K562 (cell line): Measurements from ENCODE around the gene GTPBP2. TPM values are rescaled to one million over a fixed set of nuclear protein-coding genes. Genes with fewer than 3 reads are reported as not detected.

Experiments used
- BHLHE40 ChIP-seq: IDR thresholded peaks from 2 replicates; pipeline ENCODE4 v1.6.1; 2011; ENCODE audit warnings: low read length, improper control_type of control experiment
- CAMTA2 ChIP-seq: fragments of 250-450 bp; sonication (Bioruptor Pico); conservative IDR thresholded peaks from 2 replicates; pipeline ENCODE4 v1.5.1; 2022
- CBFA2T3 ChIP-seq: fragments of 450-650 bp; IDR thresholded peaks from 2 replicates; pipeline ENCODE4 v1.6.1; 2017
- CHD2 ChIP-seq: IDR thresholded peaks from 2 replicates; pipeline ENCODE4 v1.6.1; 2011; ENCODE audit warnings: low read depth, low read length
- DEAF1 ChIP-seq: fragments of 450-650 bp; formaldehyde crosslinking; IDR thresholded peaks from 2 replicates; pipeline ENCODE4 v1.4.0; 2020; ENCODE audit warnings: mild to moderate bottlenecking, moderate library complexity
- EGR1 ChIP-seq: fragments of 450-650 bp; conservative IDR thresholded peaks from 2 replicates; pipeline ENCODE4 v1.6.1; 2017; ENCODE audit warnings: mild to moderate bottlenecking
- FOXA1 ChIP-seq: fragments of 450-650 bp; IDR thresholded peaks from 2 replicates; pipeline ENCODE4 v1.6.1; 2016; ENCODE audit warnings: mild to moderate bottlenecking, borderline replicate concordance
- FOXO4 ChIP-seq: fragments of 450-650 bp; formaldehyde crosslinking; IDR thresholded peaks from 2 replicates; pipeline ENCODE4 v1.4.0; 2020; ENCODE audit warnings: mild to moderate bottlenecking, moderate library complexity
- GABPB2 ChIP-seq: fragments of 250-450 bp; sonication (Bioruptor Pico); conservative IDR thresholded peaks from 2 replicates; pipeline ENCODE4 v1.5.1; 2021; ENCODE audit warnings: mild to moderate bottlenecking
- HCFC1 ChIP-seq: IDR thresholded peaks from 2 replicates; pipeline ENCODE4 v1.6.1; 2012; ENCODE audit warnings: low read depth, low read length, improper control_type of control experiment
- HMG20A ChIP-seq: fragments of 450-650 bp; formaldehyde crosslinking; conservative IDR thresholded peaks from 2 replicates; pipeline ENCODE4 v1.4.0; 2020; ENCODE audit warnings: mild to moderate bottlenecking, mixed read lengths
- HOXB6 ChIP-seq: fragments of 250-450 bp; sonication (Bioruptor Pico); IDR thresholded peaks from 2 replicates; pipeline ENCODE4 v1.5.1; 2022; ENCODE audit warnings: mild to moderate bottlenecking, borderline replicate concordance
- KLF16 ChIP-seq: IDR thresholded peaks from 2 replicates; pipeline ENCODE4 v1.6.1; 2016; ENCODE audit warnings: antibody characterized with exemption
- NCOA6 ChIP-seq: fragments of 450-650 bp; IDR thresholded peaks from 2 replicates; pipeline ENCODE4 v1.6.1; 2017; ENCODE audit warnings: mild to moderate bottlenecking
- PHF20 ChIP-seq: fragments of 450-650 bp; IDR thresholded peaks from 2 replicates; pipeline ENCODE4 v1.6.1; 2018; ENCODE audit not compliant: partially characterized antibody
- POLR2H ChIP-seq: IDR thresholded peaks from 2 replicates; pipeline ENCODE4 v1.6.1; 2016; ENCODE audit warnings: missing genetic modification characterization, low read depth, mild to moderate bottlenecking, control low read depth, missing compliant biosample characterization, moderate library complexity
- PTTG1 ChIP-seq: fragments of 450-650 bp; IDR thresholded peaks from 2 replicates; pipeline ENCODE4 v1.6.1; 2016; ENCODE audit warnings: low read depth, mild to moderate bottlenecking, missing genetic modification characterization, missing compliant biosample characterization
- PYGO2 ChIP-seq: fragments of 450-650 bp; IDR thresholded peaks from 2 replicates; pipeline ENCODE4 v1.6.1; 2016; ENCODE audit warnings: mild to moderate bottlenecking, missing genetic modification characterization, moderate library complexity, missing compliant biosample characterization
- SMARCA5 ChIP-seq: fragments of 450-650 bp; IDR thresholded peaks from 2 replicates; pipeline ENCODE4 v1.6.1; 2016
- SNIP1 ChIP-seq: fragments of 450-650 bp; IDR thresholded peaks from 2 replicates; pipeline ENCODE4 v1.7.1; 2017; ENCODE audit warnings: low read depth, mild to moderate bottlenecking
- SP1 ChIP-seq: sonication (generic); formaldehyde crosslinking; IDR thresholded peaks from 2 replicates; pipeline ENCODE4 v1.8.1; 2022; ENCODE audit warnings: mild to moderate bottlenecking, missing genetic modification reagents
- TAF7 ChIP-seq: fragments of 450-650 bp; IDR thresholded peaks from 2 replicates; pipeline ENCODE4 v1.6.1; 2016; ENCODE audit warnings: missing genetic modification characterization, missing compliant biosample characterization
- TBL1XR1 ChIP-seq, 2 experiments: IDR thresholded peaks; 2 replicates each; pipeline ENCODE4 v1.6.1; 2012; ENCODE audit warnings: improper control_type of control experiment in 2 of 2, low read length in 2 of 2, mild to moderate bottlenecking in 1 of 2
- U2AF2 ChIP-seq: fragments of 200-400 bp; formaldehyde crosslinking; optimal IDR thresholded peaks from 2 replicates; pipeline ENCODE3; 2017; ENCODE audit warnings: low read depth, mild to moderate bottlenecking, low read length
- YBX1 ChIP-seq: fragments of 450-650 bp; IDR thresholded peaks from 2 replicates; pipeline ENCODE4 v1.7.1; 2016; ENCODE audit warnings: mild to moderate bottlenecking
- ZC3H4 ChIP-seq: sonication (generic); formaldehyde crosslinking; IDR thresholded peaks from 2 replicates; pipeline ENCODE4 v1.9.0; 2021; ENCODE audit warnings: missing genetic modification reagents, borderline replicate concordance
- ZNF263 ChIP-seq: sonication (generic); formaldehyde crosslinking; IDR thresholded peaks from 2 replicates; pipeline ENCODE4 v1.8.0; 2022; ENCODE audit warnings: mild to moderate bottlenecking, missing genetic modification reagents, borderline replicate concordance
- ZNF408 ChIP-seq: fragments of 250-450 bp; sonication (Bioruptor Pico); IDR thresholded peaks from 2 replicates; pipeline ENCODE4 v1.4.0; 2020; ENCODE audit warnings: low read depth, mild to moderate bottlenecking, moderate library complexity
- ZNF445 ChIP-seq: fragments of 250-450 bp; sonication (Bioruptor Pico); IDR thresholded peaks from 2 replicates; pipeline ENCODE4 v1.4.0; 2020; ENCODE audit warnings: low read depth, mild to moderate bottlenecking, moderate library complexity
- ZNF79 ChIP-seq: fragments of 250-450 bp; sonication (Bioruptor Pico); IDR thresholded peaks from 2 replicates; pipeline ENCODE4 v1.4.0; 2020; ENCODE audit warnings: low read depth, mild to moderate bottlenecking, moderate library complexity
- polyA plus RNA-seq, 8 experiments: library from polyadenylated mRNA; depleted of rRNA in 4 of 8; stranded (reverse) in 5 of 8; unstranded in 3 of 8; fragments of >200 nt; fragmentation: Nextera tagmentation in 2 of 8; fragmentation: Illumina TruSeq in 1 of 8; extraction: Ambion mirVana in 2 of 8; extraction: Trizol in 1 of 8; gene quantifications; 2 replicates each; pipeline versions ENCODE4 v1.2.1 to v1.2.3, GENCODE V29; 2011 to 2014; ENCODE audit warnings: inconsistent platforms in 1 of 8, missing spikeins in 1 of 8
- total RNA-seq, 7 experiments: library from RNA; depleted of rRNA in 6 of 7; stranded (reverse); fragments of >200 nt in 6 of 7; fragmentation: Illumina TruSeq in 2 of 7; extraction: Trizol in 2 of 7; gene quantifications; 2 replicates each; pipeline versions ENCODE4 v1.2.1 to v1.2.3, GENCODE V29; 2011 to 2021; ENCODE audit warnings: low replicate concordance in 1 of 7

GTPBP2 gene
- total and polyA plus RNA-seq, 9 of the 15 experiments (the other 6 are each of a cell fraction or from before 2014, with no cell fraction given) = 48.4 to 196 (median 111) TPM

GRCh38 chr6:43629505-43630300 lies 639 bp upstream of the GTPBP2 start (continued):
- no peak for TF ChIP-seq FOXO4
- no peak; the same call in 1 of the 2 replicates for TF ChIP-seq HCFC1
- no peak for TF ChIP-seq NCOA6
- no peak; the same call in 1 of the 2 replicates for TF ChIP-seq CHD2
- TF ChIP-seq DEAF1 = no peak
- TF ChIP-seq CAMTA2 = no peak
- TF ChIP-seq ZNF79 = no peak
- no peak for TF ChIP-seq POLR2H (tag)
- no peak; the same call in 1 of the 2 replicates for TF ChIP-seq ZNF445 (CRISPR knock-in tag)
- no peak for TF ChIP-seq FOXA1
- no peak for TF ChIP-seq SMARCA5
- no peak for TF ChIP-seq YBX1
- no peak for TF ChIP-seq PHF20
- no peak for TF ChIP-seq U2AF2
- TF ChIP-seq PTTG1 (tag) = no peak
- TF ChIP-seq SP1 (CRISPR knock-in tag) = peak; percentile 74
- peak; percentile 76; the same call in 1 of the 2 replicates for TF ChIP-seq PYGO2 (tag)
- no peak; the same call in 1 of the 2 replicates for TF ChIP-seq CBFA2T3
- no peak for TF ChIP-seq ZNF408
- peak; percentile 77 for TF ChIP-seq BHLHE40
- peak; percentile 81 for TF ChIP-seq GABPB2 (CRISPR knock-in tag)
- peak; percentile 47; the same call in 1 of the 2 replicates for TF ChIP-seq HOXB6 (CRISPR knock-in tag)
- TF ChIP-seq ZC3H4 (CRISPR knock-in tag) = no peak
- TF ChIP-seq EGR1 = peak; percentile 42; the same call in 1 of the 2 replicates
- TF ChIP-seq TBL1XR1 (IDR thresholded peaks at IDR 0.05; ENCODE audit: low read length in 2 of 2) = peak; percentile 7 to 74; a peak in 1 of 4 replicates
- no peak for TF ChIP-seq HMG20A
- TF ChIP-seq SNIP1 = no peak; the same call in 1 of the 2 replicates
- TF ChIP-seq KLF16 = no peak
- peak; percentile 80; the same call in 1 of the 2 replicates for TF ChIP-seq TAF7 (tag)
- TF ChIP-seq ZNF263 = peak; percentile 37; the same call in 1 of the 2 replicates
